KOPT-K1 (cell line): ENCODE measurements around the gene PPA2.

Source experiments
- H3K27ac ChIP-seq: fragments of 200-600 bp; sonication (generic); 2 replicates; pipeline ENCODE4 v1.5.1; 2016; ENCODE audit warnings: antibody characterized with exemption, mild to moderate bottlenecking, low read depth, low read length; ENCODE audit not compliant: poor library complexity, severe bottlenecking
- H3K36me3 ChIP-seq: fragments of 200-600 bp; sonication (generic); 2 replicates; pipeline ENCODE4 v1.5.1; 2017; ENCODE audit warnings: antibody characterized with exemption, mild to moderate bottlenecking, low read length, moderate library complexity; ENCODE audit not compliant: insufficient read depth
- H3K9me3 ChIP-seq: fragments of 200-600 bp; sonication (generic); 2 replicates; pipeline ENCODE4 v1.5.1; 2017; ENCODE audit warnings: antibody characterized with exemption, low read length, mild to moderate bottlenecking; ENCODE audit not compliant: insufficient read depth, poor library complexity, severe bottlenecking

Gene PPA2

GRCh38 chr4:105343146-105343931, 130.5 kb downstream of the PPA2 start:
- Histone ChIP-seq H3K36me3 (no peaks in the 10 kb centered on the region), H3K27ac (no peak overlapping the region), H3K9me3 (no peaks in the 10 kb centered on the region)

DNA sequence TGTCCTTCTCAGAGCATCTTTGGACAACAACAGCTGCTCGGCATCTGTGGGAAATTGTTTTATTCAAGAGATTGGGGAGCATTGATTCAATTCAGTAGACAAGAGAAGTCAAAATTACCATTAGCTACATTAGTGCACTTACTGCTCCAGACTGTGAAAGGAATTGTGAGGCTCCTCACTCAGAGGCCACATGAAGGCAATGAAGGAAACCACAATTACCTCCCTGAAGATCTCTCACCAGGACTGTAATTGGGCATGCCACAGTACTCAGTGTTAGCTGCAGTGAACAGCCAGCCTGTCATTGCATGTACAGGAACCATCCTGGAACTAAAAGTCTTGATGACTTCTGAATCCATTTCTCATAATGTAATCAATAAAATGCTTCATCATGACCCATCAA, 144.8 kb downstream of the PPA2 start:
- no peaks in the 10 kb centered on the region for H3K36me3 ChIP-seq
- H3K27ac ChIP-seq: no peak overlapping the region
- H3K9me3 ChIP-seq: no peaks in the 10 kb centered on the region

DNA sequence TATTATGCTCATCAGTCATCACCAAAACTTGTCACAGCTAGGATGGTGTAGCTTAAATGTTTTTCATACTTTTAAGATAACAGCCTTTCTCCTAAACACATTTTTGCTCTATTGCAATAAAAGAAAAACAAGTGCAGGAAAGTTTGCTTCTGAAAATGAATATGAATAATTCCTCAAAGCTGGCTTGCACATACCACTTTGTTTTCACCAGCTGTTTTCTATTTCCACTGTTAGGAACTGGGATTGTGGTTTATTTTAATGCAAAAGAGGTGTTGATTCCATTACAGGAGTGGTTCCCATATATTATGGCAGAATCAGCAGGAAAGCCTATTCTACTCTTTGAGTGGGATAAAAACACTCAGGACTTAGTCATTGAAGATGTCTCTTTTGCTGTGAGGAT, 145.9 kb downstream of the PPA2 start:
- no peaks in the 10 kb centered on the region for H3K36me3 ChIP-seq
- no peaks in the 10 kb centered on the region for H3K9me3 ChIP-seq
- no peak overlapping the region for H3K27ac ChIP-seq

DNA sequence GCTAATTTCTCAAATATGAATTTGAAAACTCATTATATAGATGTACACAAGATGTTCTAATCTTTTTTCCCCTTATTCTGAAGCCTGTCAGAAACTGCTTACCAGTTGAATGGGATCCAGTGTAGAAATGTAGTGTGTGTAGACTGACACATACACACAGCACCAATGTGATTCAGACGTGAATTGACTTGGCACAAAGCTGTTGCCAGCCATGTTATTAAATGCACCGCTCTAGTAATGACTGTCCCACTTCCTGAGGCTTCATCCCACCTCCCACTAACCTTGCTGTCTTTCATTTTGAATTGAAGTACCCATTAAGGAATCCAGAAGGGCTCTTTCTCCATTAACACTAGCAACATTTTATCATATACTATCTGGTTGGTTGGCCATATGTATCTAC, 146.6 kb downstream of the PPA2 start:
- Histone ChIP-seq H3K36me3 (no peaks in the 10 kb centered on the region), H3K27ac (no peak overlapping the region), H3K9me3 (no peaks in the 10 kb centered on the region)
